Measurements from ENCODE around the gene PDIA2.
"Not testable (repeated sequence)": the region's sequence is repeated elsewhere in the genome, so short reads cannot be mapped to it uniquely, and the experiment has no call there.

PDIA2 gene

GRCh38 chr16:263944-264343, 19.0 kb upstream of the PDIA2 start:
- DNase-seq, result no peak

DNA sequence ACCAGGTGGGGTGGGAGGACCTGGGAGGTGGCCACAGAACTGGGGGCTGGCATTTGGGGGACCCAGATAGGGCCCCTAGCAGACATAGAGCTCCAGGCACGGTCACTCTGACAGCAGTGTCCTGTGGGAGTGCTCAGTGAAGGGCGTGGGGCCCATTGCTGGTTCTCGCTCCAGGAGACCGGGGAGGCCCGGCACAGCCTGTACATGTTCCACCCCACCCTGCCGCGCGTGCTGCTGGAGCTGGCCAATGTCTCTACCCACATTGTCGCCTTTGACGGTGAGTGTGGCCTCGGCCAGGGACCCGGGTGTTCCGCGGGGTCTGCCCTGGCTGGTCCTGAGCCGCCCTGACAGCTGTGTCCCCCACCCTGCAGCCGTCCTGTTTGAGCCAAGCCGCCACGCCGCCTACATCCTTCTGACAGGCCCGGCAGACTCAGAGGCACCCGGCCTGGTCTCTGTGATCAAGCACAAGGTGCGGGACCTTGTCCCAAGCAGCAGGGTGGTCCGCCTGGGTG, 18.5 kb upstream of the PDIA2 start:
- DNase-seq, result no peak

DNA sequence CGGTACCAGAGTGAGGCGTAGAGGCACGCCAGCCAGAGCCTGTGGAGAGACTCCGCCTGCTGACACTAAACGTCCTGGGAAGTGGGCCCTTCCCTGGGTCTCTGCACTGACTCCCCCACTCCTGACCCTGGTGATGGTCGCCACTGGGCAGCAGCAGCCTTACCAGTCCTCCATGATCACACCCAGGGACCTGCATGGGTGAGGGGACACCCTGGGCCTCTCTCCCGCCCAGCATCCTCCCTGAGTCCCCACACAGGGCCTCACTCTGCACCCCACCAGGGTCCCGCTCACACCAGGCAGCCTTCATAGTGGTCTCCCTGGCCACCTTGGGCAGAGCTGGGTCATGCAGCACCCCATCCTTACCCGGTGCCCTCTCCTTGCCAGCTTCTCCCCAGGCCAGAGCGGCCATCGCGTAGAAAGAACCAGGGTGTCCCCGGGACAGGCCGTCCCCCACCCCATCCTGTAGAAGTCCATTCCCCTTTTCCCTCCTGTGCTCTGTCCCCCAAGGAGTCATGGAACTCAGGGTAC, 17.9 kb upstream of the PDIA2 start:
- DNase-seq, result no peak

DNA sequence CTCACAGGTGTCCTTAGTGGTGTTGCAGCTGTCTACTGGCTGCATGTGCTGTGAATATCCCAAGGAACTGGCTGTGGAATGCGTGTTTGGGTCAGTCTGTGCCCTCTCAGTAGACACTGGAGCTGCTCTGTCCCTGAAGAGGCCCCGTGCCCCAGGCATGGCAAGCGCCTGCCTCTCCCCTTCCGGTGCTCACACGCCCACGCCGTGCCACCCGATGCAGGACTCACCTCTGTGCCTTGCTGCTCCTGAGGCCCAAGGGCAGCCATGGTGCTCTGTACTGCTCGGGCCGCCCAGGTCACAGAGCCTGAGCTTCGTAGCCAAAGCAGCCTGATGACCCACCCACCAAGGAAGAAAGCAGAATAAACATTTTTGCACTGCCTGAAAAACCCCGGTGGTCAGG, 17.3 kb upstream of the PDIA2 start:
- no peak for DNase-seq

DNA sequence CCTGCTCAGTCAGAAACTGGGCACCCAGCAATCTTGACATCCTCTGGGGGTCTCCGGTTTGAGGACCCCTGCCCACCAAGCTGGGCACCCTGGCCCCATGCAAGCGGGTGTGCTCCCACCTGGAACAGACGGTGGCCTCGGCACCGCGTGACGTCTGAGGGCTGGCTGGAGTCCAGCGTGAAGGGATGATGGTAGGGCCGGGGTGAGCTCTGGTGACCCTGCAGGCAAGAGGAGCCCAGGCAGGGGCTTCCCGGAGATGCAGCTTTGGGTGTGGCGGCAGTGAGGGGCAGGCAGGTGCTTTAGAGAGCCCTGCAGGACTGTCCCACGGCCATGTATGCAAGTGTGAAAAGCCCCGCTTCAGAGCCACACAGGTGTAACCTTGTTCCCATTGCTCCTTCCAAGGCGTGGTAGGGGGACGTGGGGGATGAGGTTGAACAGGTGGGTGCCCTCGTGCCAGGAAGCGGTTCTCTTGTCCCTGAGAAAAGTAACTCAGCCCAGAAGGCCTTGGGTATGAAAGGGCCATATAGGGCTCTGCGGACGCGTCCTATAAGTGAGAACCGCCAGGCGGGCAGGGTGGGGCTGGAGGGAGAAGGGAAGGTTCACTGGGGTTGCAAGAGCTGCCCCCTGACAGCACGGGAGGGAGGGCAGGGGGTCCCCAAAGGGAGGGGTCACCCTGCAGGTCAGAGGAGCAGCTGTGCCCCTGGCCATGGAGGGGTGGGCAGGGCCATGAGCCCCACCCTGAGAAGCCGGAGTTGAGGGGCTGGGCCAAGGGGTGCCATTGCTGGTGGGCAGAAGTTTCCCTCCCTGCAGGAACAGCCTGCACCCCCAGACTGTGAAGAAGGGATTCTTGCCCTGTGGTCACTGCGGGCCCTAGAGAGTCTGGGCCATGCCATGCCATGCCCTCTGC, 16.5 kb upstream of the PDIA2 start:
- DNase-seq, result no peak

- DNase-seq, result not testable (repeated sequence)
These were observed 15.4 kb upstream of the PDIA2 start for GRCh38 chr16:267562-267961.

DNA sequence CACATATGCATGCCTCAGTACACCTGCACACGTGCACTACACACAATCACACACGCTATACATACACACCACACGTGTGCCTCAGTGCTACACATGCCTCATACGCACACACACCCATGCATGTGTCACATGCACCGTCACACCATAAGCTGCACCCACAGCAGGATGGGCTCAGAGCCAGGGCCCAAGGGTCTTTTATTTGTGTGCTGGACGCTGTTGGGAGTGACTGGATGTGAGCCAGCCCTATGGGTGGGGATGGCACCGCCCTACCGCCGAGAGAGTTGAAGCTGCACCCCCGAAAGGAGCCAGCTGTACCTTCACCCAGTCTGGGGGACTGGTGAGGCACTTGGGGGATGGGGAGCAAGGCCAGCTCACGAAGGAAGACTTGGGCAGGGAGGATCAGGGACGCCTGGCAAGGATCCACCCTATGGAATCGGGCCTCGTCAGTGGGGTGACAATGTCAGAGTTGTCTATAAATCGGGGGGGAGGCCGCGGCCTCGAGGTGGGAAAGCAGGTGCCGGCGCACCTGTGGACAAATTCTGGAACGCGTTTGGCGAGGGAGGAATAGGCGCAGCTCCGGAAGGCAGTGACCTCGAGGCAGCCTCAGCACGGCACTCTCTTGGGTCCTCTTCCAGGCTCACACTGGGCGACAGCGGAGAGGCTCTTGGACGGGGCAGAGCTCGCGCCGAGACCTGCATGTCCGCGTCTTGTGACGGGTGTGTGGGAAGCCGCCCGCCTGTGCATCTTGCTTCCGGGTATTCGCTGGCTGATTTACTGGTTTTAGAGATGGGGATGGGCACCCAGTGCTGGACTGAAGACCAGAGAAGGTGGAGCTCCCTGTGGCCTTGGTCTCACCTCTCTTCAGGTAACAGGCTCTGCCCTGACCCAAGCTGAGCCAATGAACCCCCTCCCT, 14.6 kb upstream of the PDIA2 start:
- peak; percentile 87 for DNase-seq

- DNase-seq, result no peak
These were observed 13.7 kb upstream of the PDIA2 start for GRCh38 chr16:269061-269796.

DNA sequence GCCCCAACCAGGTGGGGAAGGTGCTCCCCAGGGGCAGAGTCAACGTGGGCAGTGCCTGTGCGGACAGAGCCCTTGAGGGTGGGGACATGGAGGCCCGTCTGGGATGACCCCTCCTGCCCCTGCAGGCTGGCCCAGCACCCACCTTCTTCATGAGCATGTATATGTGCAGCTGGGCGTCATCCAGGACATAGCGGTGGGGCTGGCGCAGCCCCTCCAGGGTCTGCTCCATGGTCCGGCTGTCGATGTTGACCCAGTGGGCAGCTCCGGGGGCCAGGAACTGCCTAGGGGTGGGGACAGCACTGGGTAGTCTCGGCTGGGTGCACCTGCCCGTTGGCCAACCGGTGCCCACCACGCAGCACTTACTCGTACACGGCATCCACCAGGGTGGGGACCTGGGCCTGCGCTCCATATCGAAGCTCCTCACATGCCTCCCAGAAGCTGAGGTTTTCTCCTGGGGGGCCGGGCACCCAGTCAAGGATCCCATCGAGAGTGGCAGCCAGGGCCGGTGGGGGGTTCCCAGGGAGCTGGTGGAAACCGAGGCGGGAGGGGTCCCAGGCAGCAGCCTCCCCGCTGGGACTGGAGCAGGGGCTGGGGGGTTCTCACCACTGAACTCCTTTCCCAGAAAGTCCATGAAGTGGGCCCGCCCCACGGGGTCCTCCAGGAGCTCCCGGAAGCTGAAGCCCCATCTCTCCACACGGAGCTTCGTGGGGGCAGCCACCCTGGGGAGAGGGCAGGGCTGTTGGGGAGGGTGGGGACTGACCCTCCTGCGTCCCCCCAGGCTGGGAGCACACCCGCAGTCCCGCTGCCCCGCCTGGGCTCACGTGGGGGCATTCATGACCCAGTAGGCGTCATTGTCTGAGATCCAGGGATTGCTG, 12.3 kb upstream of the PDIA2 start:
- no peak for DNase-seq

DNA sequence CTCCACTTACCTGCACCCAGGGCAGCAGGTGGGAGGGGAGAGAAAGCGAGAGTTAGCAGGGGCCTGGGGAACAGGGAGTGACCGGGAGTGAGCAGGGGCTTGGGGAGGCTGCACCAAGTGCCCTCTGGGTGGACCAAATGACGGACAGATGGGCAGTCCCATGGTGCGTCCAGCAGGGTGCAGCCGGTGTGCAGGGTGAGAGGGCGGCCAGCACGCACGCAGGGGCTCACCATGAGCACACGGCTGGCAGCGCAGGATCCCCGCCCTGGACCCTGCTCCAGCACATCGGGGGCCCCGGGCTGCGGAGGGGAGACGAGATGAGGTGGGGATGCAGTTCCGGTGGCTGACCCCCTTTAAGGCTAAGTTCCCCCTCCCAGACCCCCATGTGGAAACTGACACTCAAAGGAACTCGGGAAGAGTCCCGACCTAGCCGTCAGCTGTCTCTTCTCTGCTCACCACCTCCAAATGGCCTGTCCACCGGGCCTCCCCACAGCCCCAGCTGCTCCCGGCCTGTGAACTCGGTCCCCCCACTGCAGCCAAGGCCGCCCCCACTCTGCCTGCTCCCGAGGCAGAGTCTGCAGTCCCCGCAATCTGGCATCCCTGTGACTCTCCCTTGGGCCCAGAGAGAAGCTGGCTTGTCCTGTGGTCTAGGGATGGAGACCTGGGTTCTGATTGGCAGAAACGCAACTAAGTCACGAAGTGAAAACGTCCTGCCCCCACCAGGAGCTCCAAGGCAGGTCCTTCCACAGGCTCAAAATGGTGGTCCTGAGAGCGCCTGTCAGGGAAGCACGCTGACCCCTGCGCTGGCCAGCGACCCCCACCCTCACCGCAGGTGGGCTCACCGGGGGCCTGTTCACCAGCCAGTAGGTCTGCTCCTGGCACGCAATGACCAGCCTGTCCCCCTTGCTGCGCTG, 10.1 kb upstream of the PDIA2 start:
- DNase-seq, result no peak

GRCh38 chr16:273547-274421, 9.2 kb upstream of the PDIA2 start:
- no peak for DNase-seq

DNA sequence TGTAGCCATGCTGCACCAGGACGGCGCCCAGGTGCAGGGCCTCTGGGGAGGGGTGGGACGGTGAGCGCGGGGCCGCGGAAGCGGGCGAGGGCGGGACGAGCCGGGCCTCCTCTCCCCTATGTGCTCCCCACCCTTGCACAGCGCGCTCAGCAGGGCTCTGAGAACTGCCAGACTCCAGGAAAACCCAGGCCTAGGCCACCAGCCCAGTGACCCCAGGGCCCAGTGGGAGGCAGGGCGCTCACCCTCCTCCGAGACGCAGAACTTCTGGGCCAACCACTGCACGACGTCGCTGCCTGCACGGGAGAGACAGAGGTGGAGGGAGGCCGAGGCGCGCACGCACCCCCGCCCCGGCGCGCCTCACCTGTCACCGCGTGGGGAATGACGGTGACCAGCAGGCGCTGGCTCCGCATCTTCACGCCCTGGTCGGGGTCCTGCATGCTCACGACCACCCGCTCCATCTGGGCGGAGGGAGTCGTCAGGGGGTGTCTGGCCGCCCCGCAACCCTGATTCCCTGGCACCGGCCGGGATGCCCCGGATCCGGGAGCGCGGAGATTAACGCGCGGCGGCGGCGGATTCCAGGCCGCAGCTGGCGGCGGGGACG, 7.8 kb upstream of the PDIA2 start:
- DNase-seq, result no peak

- no peak for DNase-seq
These were observed 7.2 kb upstream of the PDIA2 start, which contains the start of gene RGS11 for GRCh38 chr16:275786-276232. Gene RGS11 (minus strand): TSS chr16:275944. CDS start chr16:275911, 33 bp downstream.

DNA sequence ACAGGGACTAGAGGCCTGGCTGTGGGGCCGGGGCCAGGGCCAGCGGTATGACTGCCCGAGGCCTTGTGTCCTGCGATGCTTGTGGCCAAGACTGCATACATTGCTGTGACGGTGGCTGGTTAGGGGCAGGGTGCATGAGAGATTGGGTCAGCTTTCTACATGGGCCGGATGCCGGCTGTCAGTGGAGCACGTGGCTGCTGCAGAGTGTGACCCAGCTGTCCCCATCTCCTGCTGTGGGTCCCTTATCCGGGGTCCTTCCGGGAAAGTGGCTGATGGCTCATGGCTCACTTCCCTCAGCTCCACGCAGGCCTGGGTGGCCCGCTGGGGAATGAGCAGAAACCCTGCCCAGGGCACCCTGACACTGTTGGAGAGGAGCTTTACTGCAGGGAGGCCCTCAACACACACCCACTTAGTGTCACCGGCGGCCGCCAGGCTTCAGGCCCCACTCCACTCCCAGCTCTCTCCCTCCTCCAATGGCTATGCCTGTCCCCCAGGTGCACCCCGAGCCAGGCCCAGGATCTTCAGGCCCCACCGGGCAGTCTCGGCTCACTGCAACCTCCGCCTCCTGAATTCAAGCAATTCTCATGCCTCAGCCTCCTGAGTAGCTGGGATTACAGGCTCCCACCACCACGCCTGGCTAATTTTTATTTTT, 6.4 kb upstream of the PDIA2 start:
- DNase-seq, result no peak

DNA sequence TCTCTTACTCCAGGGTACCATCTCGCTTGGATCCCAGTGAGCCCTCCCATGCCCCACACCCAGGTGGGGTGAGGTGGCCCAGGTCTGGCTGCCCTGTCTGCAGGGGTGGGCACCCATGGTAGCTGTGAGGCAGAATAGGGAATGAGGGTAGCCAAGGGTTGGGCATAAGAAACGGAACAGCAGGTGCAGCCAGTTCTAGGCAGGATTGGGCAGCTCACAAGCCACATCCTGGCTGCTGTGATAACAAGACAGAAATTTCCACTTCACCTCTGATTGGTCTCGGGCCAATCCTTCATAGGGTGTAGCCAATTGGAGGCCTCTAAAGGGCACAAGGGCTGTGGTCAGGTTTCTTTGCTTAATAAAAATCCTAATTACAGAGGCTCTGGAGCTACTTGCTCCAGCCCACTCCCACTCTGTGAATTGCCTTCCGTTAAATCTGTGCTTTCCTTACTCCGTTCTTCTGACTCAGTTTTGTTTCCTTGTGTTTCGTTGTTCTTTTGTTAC, 4.0 kb upstream of the PDIA2 start:
- DNase-seq, result peak; percentile 35

DNA sequence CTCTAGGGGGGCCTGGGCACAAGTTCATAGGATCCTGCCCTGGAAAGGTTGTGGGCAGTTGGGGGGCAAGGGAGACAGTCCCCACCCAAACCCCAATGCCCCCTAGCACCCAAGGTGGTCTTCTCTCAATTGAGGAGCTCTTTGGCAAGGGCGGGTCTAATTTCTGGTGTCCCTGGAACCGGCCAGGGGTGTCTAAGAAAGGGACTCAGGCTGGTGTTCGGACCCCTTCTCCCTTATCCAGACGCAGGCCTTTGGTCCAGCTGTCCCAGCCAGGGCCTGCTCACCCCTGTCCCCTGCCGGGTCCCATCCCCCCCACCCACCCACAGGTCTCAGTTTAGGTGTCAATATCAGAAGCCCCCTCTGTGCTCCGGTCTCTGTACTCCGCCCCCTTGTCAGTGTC, 3.4 kb upstream of the PDIA2 start:
- no peak for DNase-seq

GRCh38 chr16:280005-280460, 2.9 kb upstream of the PDIA2 start:
- DNase-seq, result no peak

DNA sequence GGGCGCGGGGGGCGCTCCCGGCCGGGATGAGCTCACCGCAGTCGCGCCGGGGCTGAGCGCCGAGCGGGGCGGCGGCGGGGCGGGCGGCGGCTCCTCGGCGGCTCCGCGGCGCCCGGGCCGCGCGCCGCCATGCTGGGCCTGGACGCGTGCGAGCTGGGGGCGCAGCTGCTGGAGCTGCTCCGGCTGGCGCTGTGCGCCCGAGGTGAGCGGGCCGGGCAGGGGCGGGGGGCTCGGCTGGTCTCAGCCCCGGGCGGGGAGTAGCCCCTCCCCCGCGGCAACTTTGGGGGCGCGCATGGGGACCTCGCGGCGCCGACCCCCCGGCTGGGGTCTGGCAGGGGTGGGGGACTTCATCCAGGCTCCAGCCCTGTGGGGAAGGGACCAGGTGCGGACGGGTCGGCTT, 2.4 kb upstream of the PDIA2 start, which contains the start of gene ARHGDIG:
TSS of gene ARHGDIG (plus strand) at position 40 of the 400 bp plus-strand sequence. CDS start at position 130, 90 bp downstream.
- no peak for DNase-seq

All from COR-L47 (cell line).